Adipose tissue (tissue), 3 donors: ENCODE measurements around the gene OR2L2. TPM values are rescaled to one million over a fixed set of nuclear protein-coding genes. Genes with fewer than 3 reads are reported as not detected.
"Not testable (repeated sequence)": the region's sequence is repeated elsewhere in the genome, so short reads cannot be mapped to it uniquely, and the experiment has no call there.

ENCODE experiments used
- H3K27ac ChIP-seq: one replicate; pipeline ENCODE4 v1.5.1; 2013; ENCODE audit warnings: low read depth, low read length
- WGBS, 3 donors: extraction: QIAGEN DNeasy Blood & Tissue Kit; methylation state at CpG; one replicate each; pipeline ENCODE4 v1.1.7; 2013; 5-methylcytosine and 5-hydroxymethylcytosine counted together
- polyA plus RNA-seq, 3 donors: library from polyadenylated mRNA; stranded (reverse); fragments of 200-250 nt; gene quantifications; one replicate each; pipeline ENCODE4 v1.2.3, GENCODE V29; 2013
- donor health status: healthy with polysubstance abuse.
- donor health status: Bipolar disorder and iron deficiency.
- donor health status: healthy.

OR2L2 gene
- polyA plus RNA-seq = not detected

DNA sequence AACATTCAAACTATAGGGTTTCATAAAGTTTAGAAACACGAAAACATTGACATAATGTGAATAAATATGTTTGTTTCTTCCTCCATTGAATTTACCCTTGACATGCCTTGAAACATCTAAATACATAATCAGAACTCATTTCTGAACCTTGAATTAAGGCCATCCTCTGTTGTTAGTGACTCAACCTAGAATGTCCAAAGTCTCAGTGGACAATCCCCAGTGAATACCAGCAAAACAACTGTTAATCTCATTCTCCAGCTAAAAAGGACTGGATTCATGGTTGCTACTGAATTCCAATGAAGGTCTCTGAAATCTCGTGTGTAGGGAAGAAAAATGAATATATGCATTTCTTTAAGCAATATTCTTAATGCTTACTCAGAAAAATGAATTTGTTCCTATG is at the start of gene OR2L2:
OR2L2 (plus strand) TSS at position 301 of the 400 bp plus-strand sequence. CDS start 8,198 bp downstream, outside the sequence.
- WGBS, 3 donors = 39 to 57% (median 42%) methylated on average over 2 of the region's 2 CpGs
- no peak within 1 kb of the TSS for H3K27ac ChIP-seq

DNA sequence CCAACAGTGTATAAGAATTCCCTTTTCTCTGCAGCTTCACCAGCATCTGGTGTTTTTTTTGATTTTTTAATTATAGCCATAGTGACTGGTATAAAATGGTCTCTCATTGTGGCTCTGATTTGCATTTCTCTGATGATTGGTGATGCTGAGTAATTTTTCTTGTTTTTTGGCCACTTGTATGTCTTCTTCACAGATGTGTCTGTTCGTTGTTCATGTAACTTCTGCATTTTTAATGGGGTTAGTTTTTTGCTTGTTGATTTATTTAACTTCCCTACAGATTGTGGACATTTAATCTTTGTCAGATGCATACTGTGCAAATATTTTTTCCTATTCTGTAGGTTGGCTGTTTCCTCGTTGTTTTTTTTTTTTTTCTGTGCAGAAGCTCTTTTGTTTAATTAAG is 36.9 kb upstream of the OR2L2 start:
- WGBS, 3 donors = 21 to 36% (median 25%) methylated on average over 2 of the region's 2 CpGs

GRCh38 chr1:247998811-247999210 is 31.1 kb upstream of the OR2L2 start:
- H3K27ac ChIP-seq = no peak overlapping the region
- 34 to 57% (median 54%) methylated on average over 2 of the region's 2 CpGs for WGBS, 3 donors

More for the DNA sequence above, 36.9 kb upstream of the OR2L2 start:
- H3K27ac ChIP-seq = no peak overlapping the region

DNA sequence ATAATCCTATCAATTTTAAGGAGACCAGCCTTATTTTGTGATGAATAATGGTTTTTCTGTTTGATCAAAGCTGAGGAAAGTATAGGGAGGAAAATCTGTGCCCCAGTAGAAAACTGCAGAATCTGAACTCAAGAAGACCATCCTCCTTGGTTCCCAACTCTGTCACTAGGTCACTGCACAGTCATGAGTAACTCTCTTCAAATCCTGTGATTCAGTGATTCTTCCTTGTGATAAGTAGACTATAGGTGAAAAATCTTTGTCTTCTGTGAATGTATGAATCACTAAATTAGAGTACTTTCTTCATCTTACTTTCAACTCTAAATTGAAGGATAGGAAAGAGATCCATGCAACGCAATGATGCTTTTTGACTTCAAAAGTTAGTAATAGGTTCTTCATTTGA is 29.7 kb upstream of the OR2L2 start:
- H3K27ac ChIP-seq = no peak overlapping the region
- WGBS, 3 donors = 83 to 87% (median 86%) methylated on average over 1 of the region's 1 CpG

GRCh38 chr1:248007778-248008177 is 22.1 kb upstream of the OR2L2 start:
- H3K27ac ChIP-seq = no peak overlapping the region
- 21 to 53% (median 47%) methylated on average over 1 of the region's 1 CpG for WGBS, 3 donors

GRCh38 chr1:248009681-248010080 is 20.2 kb upstream of the OR2L2 start:
- WGBS, 3 donors = 67 to 89% (median 81%) methylated on average over 3 of the region's 3 CpGs
- H3K27ac ChIP-seq = no peak overlapping the region

GRCh38 chr1:248013229-248013710 is 16.6 kb upstream of the OR2L2 start, which contains the start of gene OR2L5:
Gene OR2L5, plus strand, starts transcription at chr1:248013660. Its CDS starts 8,288 bp downstream, at chr1:248021948.
- no peak within 1 kb of the TSS for H3K27ac ChIP-seq
- WGBS, 3 donors = 78 to 93% (median 88%) methylated on average over 2 of the region's 2 CpGs

DNA sequence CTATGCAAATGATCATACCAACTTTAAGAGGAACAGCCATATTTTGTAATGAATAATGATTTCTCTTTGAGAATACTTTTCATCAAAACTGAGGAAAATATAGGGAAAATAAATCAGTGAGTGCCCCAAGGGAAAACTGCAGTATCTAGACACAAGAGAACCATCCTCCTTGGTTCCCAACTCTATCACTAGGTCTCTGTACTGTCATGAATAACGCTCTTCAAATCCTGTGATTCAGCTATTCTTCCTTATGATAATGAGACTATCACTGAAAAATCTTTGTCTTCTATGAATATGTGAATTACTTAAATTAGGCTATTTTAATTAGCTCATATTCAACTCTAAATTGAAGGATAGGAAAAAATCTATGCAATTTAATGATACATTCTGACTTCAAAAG is 14.1 kb upstream of the OR2L2 start:
- H3K27ac ChIP-seq = no peak overlapping the region
- 62 to 83% (median 63%) methylated on average over 1 of the region's 1 CpG for WGBS, 3 donors

- WGBS, 3 donors = 59 to 72% (median 69%) methylated on average over 5 of the region's 5 CpGs
- H3K27ac ChIP-seq = no peak overlapping the region
Measured at GRCh38 chr1:248045209-248045608, 15.3 kb downstream of the OR2L2 start.

- no peak within 1 kb of the TSS for H3K27ac ChIP-seq
- 61 to 79% (median 67%) methylated on average over 2 of the region's 2 CpGs for WGBS, 3 donors
Measured at GRCh38 chr1:248046536-248046935, 16.7 kb downstream of the OR2L2 start, which contains the start of gene OR2L3. Gene OR2L3, plus strand, starts transcription at chr1:248046836. Its CDS starts 13,846 bp downstream, at chr1:248060682.

GRCh38 chr1:248047008-248047407 is 17.1 kb downstream of the OR2L2 start:
- 48 to 69% (median 53%) methylated on average over 1 of the region's 1 CpG for WGBS, 3 donors
- H3K27ac ChIP-seq = no peak overlapping the region

- no peak overlapping the region for H3K27ac ChIP-seq
Measured at GRCh38 chr1:248054671-248055070, 24.8 kb downstream of the OR2L2 start.

- H3K27ac ChIP-seq = no peak overlapping the region
- WGBS, 3 donors = 49 to 75% (median 69%) methylated on average over 2 of the region's 2 CpGs
Measured at GRCh38 chr1:248055261-248055660, 25.4 kb downstream of the OR2L2 start.

DNA sequence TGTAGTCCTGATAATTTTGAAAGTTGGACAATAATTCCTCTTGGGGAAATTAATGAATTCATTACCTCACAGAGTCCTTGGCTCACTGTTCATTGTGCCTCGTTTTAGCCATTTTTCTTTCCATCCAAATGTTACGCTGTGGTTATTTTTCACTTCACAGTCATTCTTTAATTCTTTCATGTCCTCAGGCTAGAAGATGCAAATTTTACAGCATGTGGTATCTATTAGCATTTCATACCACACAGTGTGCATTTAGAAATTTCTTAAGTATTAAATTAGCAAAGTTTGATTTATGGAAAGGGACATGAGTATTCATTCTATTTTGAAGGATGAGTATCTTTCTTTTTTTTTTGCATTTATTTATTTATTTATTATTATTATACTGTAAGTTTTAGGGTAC is 35.2 kb downstream of the OR2L2 start:
- WGBS, 3 donors = 68 to 84% (median 78%) methylated on average over 2 of the region's 2 CpGs
- no peak overlapping the region for H3K27ac ChIP-seq

GRCh38 chr1:248065604-248066003 is 35.7 kb downstream of the OR2L2 start:
- H3K27ac ChIP-seq = no peak overlapping the region
- 86 to 89% (median 86%) methylated on average over 3 of the region's 3 CpGs for WGBS, 3 donors

DNA sequence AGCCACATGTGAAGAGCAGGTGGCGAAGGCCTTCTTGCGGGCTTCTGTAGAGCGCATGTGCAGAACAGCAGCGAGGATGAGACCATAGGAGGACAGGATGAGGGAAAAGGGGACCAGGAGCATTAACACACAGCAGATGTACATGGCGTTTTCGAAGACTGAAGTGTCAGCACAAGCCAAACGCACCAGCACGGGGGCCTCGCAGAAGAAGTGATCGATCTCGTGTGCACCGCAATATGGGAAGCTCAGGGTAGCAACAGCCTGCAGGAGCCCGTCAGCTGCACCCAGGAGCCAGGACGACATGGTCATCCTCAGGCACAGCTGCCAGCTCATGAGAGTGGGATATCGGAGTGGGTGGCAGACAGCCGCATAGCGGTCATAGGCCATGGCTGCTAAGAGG is 54.0 kb downstream of the OR2L2 start:
- 70 to 95% (median 79%) methylated on average over 8 to 11 of the region's 17 CpGs for WGBS, 3 donors
- H3K27ac ChIP-seq = not testable (repeated sequence)

Other genes starting within 250 kb of the OR2L2 start
- gene OR14A16, start 206.0 kb upstream of the OR2L2 start, polyA plus RNA-seq = not detected
- gene OR11L1, start 188.2 kb upstream of the OR2L2 start, polyA plus RNA-seq = not detected
- gene TRIM58, start 172.9 kb upstream of the OR2L2 start, polyA plus RNA-seq = under 1 TPM; 0.10 to 0.34 (median 0.11) TPM
- under 1 TPM in 1 of 3 donors, not detected in 2; 0.15 TPM for gene OR2W3, start 134.5 kb upstream of the OR2L2 start, polyA plus RNA-seq
- not detected for gene OR2T8, start 109.8 kb upstream of the OR2L2 start, polyA plus RNA-seq
- gene OR2AJ1, start 105.2 kb upstream of the OR2L2 start, polyA plus RNA-seq = not detected
- gene OR2L8, start 81.2 kb upstream of the OR2L2 start, polyA plus RNA-seq = not detected
- gene OR2AK2, start 64.8 kb upstream of the OR2L2 start, polyA plus RNA-seq = not detected
- not detected for gene OR2L5, start 16.4 kb upstream of the OR2L2 start, polyA plus RNA-seq
- not detected for gene OR2L3, start 16.8 kb downstream of the OR2L2 start, polyA plus RNA-seq
- gene OR2L13, start 65.1 kb downstream of the OR2L2 start, polyA plus RNA-seq = not detected
- gene OR2M5, start 115.1 kb downstream of the OR2L2 start, polyA plus RNA-seq = not detected
- not detected for gene OR2M2, start 144.8 kb downstream of the OR2L2 start, polyA plus RNA-seq
- not detected for gene OR2M3, start 167.2 kb downstream of the OR2L2 start, polyA plus RNA-seq
- not detected for gene OR2M4, start 201.3 kb downstream of the OR2L2 start, polyA plus RNA-seq
- gene OR2T33, start 247.9 kb downstream of the OR2L2 start, polyA plus RNA-seq = not detected